Stimulated activated CD4-positive, alpha-beta T cell treated with anti-CD3 and anti-CD28 coated beads, TNF-alpha, amount 100 ng/mL, for 48 hours (primary cell): ENCODE data around the gene TSC22D4.
A peak's percentile ranks its signal among the peaks of the same experiment; 100 is the strongest.
"Not testable (repeated sequence)": the region's sequence is repeated elsewhere in the genome, so short reads cannot be mapped to it uniquely, and the experiment has no call there.

ENCODE experiments used
- DNase-seq, 3 donors: peaks; one replicate each; pipeline ENCODE4 v3.0.0-alpha.2; 2020; ENCODE audit warnings: low read depth in 3 of 3

Gene TSC22D4

GRCh38 chr7:100478958-100479660, at the start of gene TSC22D4:
Gene TSC22D4 (minus strand): TSS chr7:100479214. CDS start chr7:100478038, 1,176 bp downstream.
- DNase-seq = peak; percentile 70 to 90 (median 87)

- DNase-seq = not testable (repeated sequence)
Measured at GRCh38 chr7:100528108-100528866, 49.3 kb upstream of the TSC22D4 start.

GRCh38 chr7:100523192-100523591, 44.2 kb upstream of the TSC22D4 start:
- not testable (repeated sequence) for DNase-seq

- DNase-seq = not testable (repeated sequence)
Measured at GRCh38 chr7:100521909-100522593, 43.0 kb upstream of the TSC22D4 start.

GRCh38 chr7:100521076-100521475, 42.1 kb upstream of the TSC22D4 start:
- no peak for DNase-seq

- DNase-seq = no peak
Measured at GRCh38 chr7:100520138-100520537, 41.1 kb upstream of the TSC22D4 start.

GRCh38 chr7:100519580-100519979, 40.6 kb upstream of the TSC22D4 start:
- DNase-seq = no peak

- no peak for DNase-seq
Measured at GRCh38 chr7:100517305-100517704, 38.3 kb upstream of the TSC22D4 start.

- no peak for DNase-seq
Measured at GRCh38 chr7:100516135-100516812, 37.3 kb upstream of the TSC22D4 start.

- no peak for DNase-seq
Measured at GRCh38 chr7:100515072-100515532, 36.1 kb upstream of the TSC22D4 start.

- no peak for DNase-seq
Measured at GRCh38 chr7:100513212-100513810, 34.3 kb upstream of the TSC22D4 start.

GRCh38 chr7:100510437-100511239, 31.6 kb upstream of the TSC22D4 start:
- DNase-seq = no peak

- DNase-seq = no peak
Measured at GRCh38 chr7:100509231-100509630, 30.2 kb upstream of the TSC22D4 start.

- no peak for DNase-seq
Measured at GRCh38 chr7:100506356-100506923, 27.4 kb upstream of the TSC22D4 start.

- DNase-seq = no peak
Measured at GRCh38 chr7:100504887-100505611, 26.0 kb upstream of the TSC22D4 start.

- not testable (repeated sequence) for DNase-seq
Measured at GRCh38 chr7:100504031-100504430, 25.0 kb upstream of the TSC22D4 start.

GRCh38 chr7:100500743-100501142, 21.7 kb upstream of the TSC22D4 start:
- not testable (repeated sequence) for DNase-seq

- DNase-seq = no peak
Measured at GRCh38 chr7:100496509-100496908, 17.5 kb upstream of the TSC22D4 start.

- peak in 2 of 3 donors; percentile 31 to 63 for DNase-seq
Measured at GRCh38 chr7:100493476-100494264, 14.7 kb upstream of the TSC22D4 start.
